ENCODE data around the gene RTL10. TPM values are rescaled to one million over a fixed set of nuclear protein-coding genes. Genes with fewer than 3 reads are reported as not detected.

Gene RTL10, protein sequence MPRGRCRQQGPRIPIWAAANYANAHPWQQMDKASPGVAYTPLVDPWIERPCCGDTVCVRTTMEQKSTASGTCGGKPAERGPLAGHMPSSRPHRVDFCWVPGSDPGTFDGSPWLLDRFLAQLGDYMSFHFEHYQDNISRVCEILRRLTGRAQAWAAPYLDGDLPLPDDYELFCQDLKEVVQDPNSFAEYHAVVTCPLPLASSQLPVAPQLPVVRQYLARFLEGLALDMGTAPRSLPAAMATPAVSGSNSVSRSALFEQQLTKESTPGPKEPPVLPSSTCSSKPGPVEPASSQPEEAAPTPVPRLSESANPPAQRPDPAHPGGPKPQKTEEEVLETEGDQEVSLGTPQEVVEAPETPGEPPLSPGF
- polyA plus RNA-seq (12.9 to 23.4 TPM (median 18.2 TPM) in 3 replicates), polyA minus RNA-seq (26.9 to 120 TPM (median 32.7 TPM) in 3 replicates)
- polyA plus RNA-seq (2011; ENCODE audit: low read depth), result 6.1 TPM
- 9.3 and 14.5 TPM in 2 replicates for polyA plus RNA-seq (2011; cell fraction: cytosol; rRNA removed)
- polyA plus RNA-seq (2011; cell fraction: nucleus; rRNA removed), result 32.8 and 44.8 TPM in 2 replicates
- 16.5 and 19.8 TPM in 2 replicates for polyA plus RNA-seq (2012; ENCODE audit: low replicate concordance)
- 13.6 TPM for polyA minus RNA-seq (2011; cell fraction: cytosol; rRNA and poly(A)+ RNA removed)
- 19.3 and 28.2 TPM in 2 replicates for polyA minus RNA-seq (2011; cell fraction: nucleus; rRNA and poly(A)+ RNA removed)

DNA sequence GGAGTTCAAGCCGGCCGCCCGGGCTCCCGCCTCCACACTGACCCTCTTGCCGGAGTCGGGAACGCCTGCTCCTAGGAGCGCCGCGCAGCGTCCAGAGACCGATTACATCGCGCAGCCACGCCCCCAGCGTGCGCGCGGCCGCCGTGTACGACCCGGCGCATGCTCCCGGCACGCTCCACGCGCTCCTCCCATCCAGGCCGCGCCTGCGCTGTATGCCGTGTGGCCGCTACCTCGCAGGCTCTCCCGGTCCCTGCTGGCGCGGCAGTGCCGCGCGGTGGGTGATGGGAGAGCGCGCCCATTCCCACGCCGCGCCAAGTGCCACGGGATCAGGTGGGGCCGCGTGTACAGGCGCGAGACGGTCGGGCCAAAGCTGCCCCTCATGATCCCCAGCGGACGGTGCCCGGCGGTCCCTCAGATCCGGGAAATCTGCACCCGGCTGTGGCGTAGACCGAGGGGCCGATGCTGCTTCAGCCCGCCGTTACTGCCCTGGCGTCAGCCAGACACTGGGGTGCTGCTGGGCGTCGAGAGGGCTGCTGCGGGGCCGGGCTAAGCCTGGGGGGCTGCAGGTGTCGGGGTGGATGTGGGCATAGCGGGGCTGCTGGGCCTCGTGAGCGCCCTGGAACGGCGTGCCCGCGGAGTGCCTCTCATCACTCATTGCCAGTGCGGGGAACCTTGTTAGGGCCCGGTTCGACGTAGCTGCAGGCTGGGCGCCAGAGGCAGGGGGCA, at the start of gene RTL10, which contains the start of gene GNB1L:
RTL10 (minus strand) TSS at position 97 of the 726 bp plus-strand sequence. CDS start 2,613 bp downstream, outside the sequence.
GNB1L (minus strand) TSS at position 97 of the 726 bp plus-strand sequence. CDS start 33,519 bp downstream, outside the sequence.
- dilution Hi-C loops (cut with MboI; ENCODE audit: extremely low pct_ligation_motif_present, low sequenced_read_pairs), result no loop called here
- TF ChIP-seq EZH2 (IDR thresholded peaks at IDR 0.05; ENCODE audit: low read length), result no peak
- TF ChIP-seq, protein P1, sequence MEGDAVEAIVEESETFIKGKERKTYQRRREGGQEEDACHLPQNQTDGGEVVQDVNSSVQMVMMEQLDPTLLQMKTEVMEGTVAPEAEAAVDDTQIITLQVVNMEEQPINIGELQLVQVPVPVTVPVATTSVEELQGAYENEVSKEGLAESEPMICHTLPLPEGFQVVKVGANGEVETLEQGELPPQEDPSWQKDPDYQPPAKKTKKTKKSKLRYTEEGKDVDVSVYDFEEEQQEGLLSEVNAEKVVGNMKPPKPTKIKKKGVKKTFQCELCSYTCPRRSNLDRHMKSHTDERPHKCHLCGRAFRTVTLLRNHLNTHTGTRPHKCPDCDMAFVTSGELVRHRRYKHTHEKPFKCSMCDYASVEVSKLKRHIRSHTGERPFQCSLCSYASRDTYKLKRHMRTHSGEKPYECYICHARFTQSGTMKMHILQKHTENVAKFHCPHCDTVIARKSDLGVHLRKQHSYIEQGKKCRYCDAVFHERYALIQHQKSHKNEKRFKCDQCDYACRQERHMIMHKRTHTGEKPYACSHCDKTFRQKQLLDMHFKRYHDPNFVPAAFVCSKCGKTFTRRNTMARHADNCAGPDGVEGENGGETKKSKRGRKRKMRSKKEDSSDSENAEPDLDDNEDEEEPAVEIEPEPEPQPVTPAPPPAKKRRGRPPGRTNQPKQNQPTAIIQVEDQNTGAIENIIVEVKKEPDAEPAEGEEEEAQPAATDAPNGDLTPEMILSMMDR (optimal IDR thresholded peaks at IDR 0.05 in 1 of 3, IDR thresholded peaks at IDR 0.05 in 1 of 3, conservative IDR thresholded peaks at IDR 0.05 in 1 of 3; ENCODE audit: extremely low read depth in 1 of 3, insufficient read depth in 2 of 3, low read length in 3 of 3), result peak in 1 of 3 experiments; percentile 50
- Histone ChIP-seq H3K27ac (ENCODE audit: control insufficient read depth, insufficient read depth, low read length) (peak within 1 kb of the TSS; percentile 66), H3K36me3 (ENCODE audit: control insufficient read depth in 2 of 2, extremely low read depth in 1 of 2, insufficient read depth in 2 of 2, low read length in 2 of 2) (peaks cover 12 to 21% of the 10 kb centered on the region in 2 experiments), H3K4me1 (ENCODE audit: control insufficient read depth, extremely low read depth, insufficient read depth, low read length) (peaks cover 43% of the 10 kb centered on the region), H4K20me1 (ENCODE audit: control insufficient read depth, extremely low read depth, insufficient read depth, low read length) (peaks cover 9% of the 10 kb centered on the region), H3K27me3 (ENCODE audit: control insufficient read depth, extremely low read depth, insufficient read depth, low read length) (no peaks in the 10 kb centered on the region), H3K9me1 (ENCODE audit: control insufficient read depth, extremely low read depth, insufficient read depth, low read length) (no peaks in the 10 kb centered on the region), H3K79me2 (ENCODE audit: control insufficient read depth, insufficient read depth, low read length) (peaks cover 54% of the 10 kb centered on the region), H3K4me2 (ENCODE audit: control insufficient read depth, extremely low read depth, insufficient read depth, low read depth, low read length) (peak within 1 kb of the TSS; percentile 96), H2AFZ (ENCODE audit: control insufficient read depth, low read length) (peak within 1 kb of the TSS; percentile 84), H3K4me3 (ENCODE audit: control insufficient read depth in 2 of 3, extremely low read depth in 1 of 3, insufficient read depth in 2 of 3, low read depth in 1 of 3, low read length in 3 of 3) (peak within 1 kb of the TSS; percentile 89 to 93 (median 93)), H3K9me3 (ENCODE audit: control insufficient read depth, low read depth, low read length) (no peaks in the 10 kb centered on the region), H3K9ac (ENCODE audit: control insufficient read depth, extremely low read depth, insufficient read depth, low read length) (peak within 1 kb of the TSS; percentile 87)
- peak; percentile 76 for DNase-seq (ENCODE audit: low read depth, low spot score)
- FAIRE-seq, result no peak

DNA sequence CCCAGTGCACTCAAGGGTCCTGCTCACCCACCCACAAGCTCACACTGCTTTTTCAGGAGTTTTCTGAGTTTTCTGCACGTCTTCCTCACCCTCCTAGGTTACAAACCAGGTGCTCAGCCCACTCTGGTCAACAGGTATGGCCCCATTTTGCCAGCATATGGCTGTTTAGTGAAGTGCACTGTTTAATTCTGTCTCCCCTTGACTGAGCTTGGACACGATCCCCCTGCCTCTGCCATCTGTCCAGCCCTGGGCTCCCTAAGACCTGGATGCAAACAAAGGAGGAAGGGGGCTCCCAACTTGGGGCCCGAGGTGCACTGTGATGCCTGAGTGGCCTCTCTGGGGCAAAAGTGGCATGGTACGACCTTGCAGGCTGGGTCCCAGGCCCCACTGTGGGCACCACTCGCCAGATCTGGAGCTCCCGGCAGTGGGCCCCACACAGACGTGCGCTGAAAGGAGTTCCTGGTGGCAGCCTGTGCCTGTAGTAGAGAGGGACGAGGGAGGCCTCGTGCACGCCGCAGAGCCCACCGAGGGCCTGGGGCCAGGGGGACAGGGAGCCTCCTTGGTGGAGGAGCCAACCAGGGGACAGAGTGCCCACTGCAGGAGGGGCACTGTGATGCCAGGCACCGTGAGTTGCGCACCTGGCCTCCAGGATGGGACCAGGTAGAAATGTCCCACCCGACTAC, 49.6 kb upstream of the RTL10 start:
- H3K36me3 ChIP-seq (ENCODE audit: control insufficient read depth in 2 of 2, extremely low read depth in 1 of 2, insufficient read depth in 2 of 2, low read length in 2 of 2), result no peaks in the 10 kb centered on the region
- no peaks in the 10 kb centered on the region for H3K9me1 ChIP-seq (ENCODE audit: control insufficient read depth, extremely low read depth, insufficient read depth, low read length)
- no peak overlapping the region for H3K27ac ChIP-seq (ENCODE audit: control insufficient read depth, insufficient read depth, low read length)
- no peaks in the 10 kb centered on the region for H3K4me1 ChIP-seq (ENCODE audit: control insufficient read depth, extremely low read depth, insufficient read depth, low read length)
- no peak overlapping the region for H3K9ac ChIP-seq (ENCODE audit: control insufficient read depth, extremely low read depth, insufficient read depth, low read length)
- FAIRE-seq (no peak), DNase-seq (ENCODE audit: low read depth, low spot score) (no peak)
- H3K4me3 ChIP-seq (ENCODE audit: control insufficient read depth in 2 of 3, extremely low read depth in 1 of 3, insufficient read depth in 2 of 3, low read depth in 1 of 3, low read length in 3 of 3), result no peak overlapping the region
- no peaks in the 10 kb centered on the region for H3K79me2 ChIP-seq (ENCODE audit: control insufficient read depth, insufficient read depth, low read length)
- no peak overlapping the region for H3K4me2 ChIP-seq (ENCODE audit: control insufficient read depth, extremely low read depth, insufficient read depth, low read depth, low read length)
- H2AFZ ChIP-seq (ENCODE audit: control insufficient read depth, low read length), result no peak overlapping the region
- H3K27me3 ChIP-seq (ENCODE audit: control insufficient read depth, extremely low read depth, insufficient read depth, low read length), result no peaks in the 10 kb centered on the region
- TF ChIP-seq, protein P1 (optimal IDR thresholded peaks at IDR 0.05 in 1 of 3, IDR thresholded peaks at IDR 0.05 in 1 of 3, conservative IDR thresholded peaks at IDR 0.05 in 1 of 3; ENCODE audit: extremely low read depth in 1 of 3, insufficient read depth in 2 of 3, low read length in 3 of 3), result no peak
- no peak for TF ChIP-seq EZH2 (IDR thresholded peaks at IDR 0.05; ENCODE audit: low read length)
- no peaks in the 10 kb centered on the region for H3K9me3 ChIP-seq (ENCODE audit: control insufficient read depth, low read depth, low read length)
- H4K20me1 ChIP-seq (ENCODE audit: control insufficient read depth, extremely low read depth, insufficient read depth, low read length), result no peaks in the 10 kb centered on the region
- dilution Hi-C loops (cut with MboI; ENCODE audit: extremely low pct_ligation_motif_present, low sequenced_read_pairs), result no loop called here
